PC-9 (cell line): ENCODE data around the gene RALGPS1. TPM values are rescaled to one million over a fixed set of nuclear protein-coding genes. Genes with fewer than 3 reads are reported as not detected.

Experiments used
- BruUV-seq: library from RNA; stranded (reverse); fragments of 400-500 nt; replicated peaks from 2 replicates; lab custom pipeline; 2021; lab: Mats Ljungman, UMichigan
- CTCF ChIA-PET: fragments of 300-600 bp; sonication (Branson Sonifier 250); formaldehyde crosslinking; loops from one replicate; lab custom pipeline; 2022; ENCODE audit warnings: antibody characterized with exemption; lab: Charles Lee
- POLR2A ChIA-PET: fragments of 300-600 bp; sonication (Branson Sonifier 250); formaldehyde crosslinking; loops from one replicate; lab custom pipeline; 2022; ENCODE audit warnings: antibody characterized with exemption; ENCODE audit not compliant: unreplicated experiment; lab: Charles Lee
- DNase-seq, 2 experiments: peaks; one replicate each; pipeline versions ENCODE4 v3.0.0 to v3.0.0-alpha.2; 2015 to 2022; ENCODE audit warnings: mixed read lengths in 1 of 2
- H2AFZ ChIP-seq: fragments of 200-600 bp; sonication (generic); 2 replicates; pipeline ENCODE4 v1.8.1; 2017; ENCODE audit warnings: antibody characterized with exemption
- H3F3A ChIP-seq: fragments of 200-600 bp; sonication (generic); 2 replicates; pipeline ENCODE4 v1.8.1; 2017; ENCODE audit warnings: antibody characterized with exemption, mild to moderate bottlenecking, low read depth; ENCODE audit not compliant: insufficient read depth
- H3K27ac ChIP-seq: fragments of 200-600 bp; sonication (generic); 2 replicates; pipeline ENCODE4 v1.6.1; 2016; ENCODE audit warnings: mixed run types
- H3K27me3 ChIP-seq: fragments of 200-600 bp; sonication (generic); 2 replicates; pipeline ENCODE4 v1.6.1; 2016; ENCODE audit warnings: low read depth, mixed run types; ENCODE audit not compliant: insufficient read depth
- H3K36me3 ChIP-seq: fragments of 200-600 bp; sonication (generic); 2 replicates; pipeline ENCODE4 v1.6.1; 2016; ENCODE audit warnings: low read depth, mixed run types
- H3K4me1 ChIP-seq: fragments of 200-600 bp; sonication (generic); replicated peaks from 2 replicates; pipeline ENCODE4 v1.6.1; 2016; ENCODE audit warnings: mixed run types; ENCODE audit not compliant: insufficient read depth
- H3K4me2 ChIP-seq: fragments of 200-600 bp; sonication (generic); 2 replicates; pipeline ENCODE4 v1.6.1; 2017; ENCODE audit warnings: mixed run types
- H3K4me3 ChIP-seq: fragments of 200-600 bp; sonication (generic); 2 replicates; pipeline ENCODE4 v1.6.1; 2016; ENCODE audit warnings: mixed run types
- H3K79me2 ChIP-seq: fragments of 200-600 bp; sonication (generic); 2 replicates; pipeline ENCODE4 v1.6.1; 2017; ENCODE audit warnings: low read depth, mixed run types
- H3K9me2 ChIP-seq: fragments of 200-600 bp; sonication (generic); 2 replicates; pipeline ENCODE4 v1.8.1; 2017; ENCODE audit warnings: mild to moderate bottlenecking; ENCODE audit not compliant: insufficient read depth
- H3K9me3 ChIP-seq: fragments of 200-600 bp; sonication (generic); 2 replicates; pipeline ENCODE4 v1.8.1; 2016; ENCODE audit warnings: low read depth; ENCODE audit not compliant: insufficient read depth
- H4K20me1 ChIP-seq: fragments of 200-600 bp; sonication (generic); 2 replicates; pipeline ENCODE4 v1.8.1; 2017; ENCODE audit not compliant: insufficient read depth
- CTCF ChIP-seq: fragments of 200-600 bp; sonication (generic); conservative IDR thresholded peaks from 2 replicates; pipeline ENCODE4 v1.6.1; 2017; ENCODE audit warnings: mixed run types, antibody characterized with exemption, mild to moderate bottlenecking, moderate library complexity
- EZH2 ChIP-seq: fragments of 200-600 bp; sonication (generic); IDR thresholded peaks from 2 replicates; pipeline ENCODE4 v1.8.0; 2017; ENCODE audit warnings: antibody characterized with exemption, low read depth
- intact Hi-C: fragments of 100-400 bp; cut with micrococcal nuclease; formaldehyde crosslinking; loops from one replicate; pipeline ENCODE4 v1.10.0; 2022; ENCODE audit not compliant: unreplicated experiment
- total RNA-seq: library from RNA; stranded (reverse); gene quantifications from 2 replicates; pipeline ENCODE4 v1.2.3, GENCODE V29; 2021

The RALGPS1 gene
- total RNA-seq, 1 experiment from 2014 or later, result 23.3 TPM

DNA sequence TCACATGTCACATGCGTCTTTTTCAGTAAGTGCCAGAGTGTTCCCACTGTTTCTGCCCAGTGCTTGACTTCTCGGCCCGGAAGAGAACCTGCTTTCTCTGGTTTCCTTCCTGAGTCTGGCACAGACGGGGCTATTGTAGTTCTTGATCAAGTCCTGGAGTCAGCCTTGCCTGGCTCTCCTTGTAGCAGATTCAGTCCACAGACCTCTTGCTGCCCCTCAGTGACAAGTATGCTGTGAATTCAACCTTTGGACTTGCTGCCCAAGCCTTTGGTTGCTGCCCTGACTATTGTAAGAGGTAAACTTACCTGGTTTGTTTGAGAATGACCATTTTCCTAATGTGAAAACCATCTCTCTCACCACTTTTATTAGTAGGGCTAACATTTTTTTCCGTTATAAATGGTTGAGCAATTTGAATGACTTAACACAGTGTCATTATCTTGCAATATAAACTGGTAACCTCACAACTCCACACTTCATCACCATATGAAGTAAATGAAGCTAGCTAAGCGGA lies 29.4 kb upstream of the RALGPS1 start:
- Histone ChIP-seq H4K20me1 (no peaks in the 10 kb centered on the region; the same call in 1 of the 2 replicates), H3K9me3 (no peaks in the 10 kb centered on the region), H3K79me2 (no peaks in the 10 kb centered on the region), H3K27ac (no peak overlapping the region), H3K27me3 (no peaks in the 10 kb centered on the region), H3K4me3 (no peak overlapping the region), H3F3A (no peaks in the 10 kb centered on the region), H3K36me3 (no peaks in the 10 kb centered on the region), H3K4me2 (no peak overlapping the region), H2AFZ (no peak overlapping the region), H3K4me1 (no peaks in the 10 kb centered on the region), H3K9me2 (no peaks in the 10 kb centered on the region)
- no peak for TF ChIP-seq EZH2
- TF ChIP-seq CTCF, result no peak
- BruUV-seq, result no TSS peak
- no peak for DNase-seq
- POLR2A ChIA-PET, result no interaction called here
- CTCF ChIA-PET, result no interaction called here
- intact Hi-C loops, result no loop called here

- Histone ChIP-seq H3K9me2 (no peaks in the 10 kb centered on the region), H3K27ac (no peak overlapping the region), H3K4me1 (no peaks in the 10 kb centered on the region), H3K79me2 (no peaks in the 10 kb centered on the region), H3K27me3 (no peaks in the 10 kb centered on the region), H3K4me2 (no peak overlapping the region), H3K4me3 (no peak overlapping the region), H2AFZ (no peak overlapping the region), H3F3A (no peaks in the 10 kb centered on the region), H3K36me3 (no peaks in the 10 kb centered on the region), H3K9me3 (no peaks in the 10 kb centered on the region), H4K20me1 (no peaks in the 10 kb centered on the region; the same call in 1 of the 2 replicates)
- ChIA-PET POLR2A (no interaction called here), CTCF (no interaction called here)
- DNase-seq, result no peak
- TF ChIP-seq CTCF (no peak), EZH2 (no peak)
- intact Hi-C loops, result no loop called here
- no TSS peak for BruUV-seq
These were observed 28.4 kb upstream of the RALGPS1 start for GRCh38 chr9:126886034-126886822.

- intact Hi-C loops, result no loop called here
- peaks cover 6% of the 10 kb centered on the region for H3K4me1 ChIP-seq
- H3K79me2 ChIP-seq, result no peaks in the 10 kb centered on the region
- no peak overlapping the region for H3K27ac ChIP-seq
- DNase-seq, result no peak
- H3F3A ChIP-seq, result no peaks in the 10 kb centered on the region
- H3K4me3 ChIP-seq, result no peak overlapping the region
- BruUV-seq, result no TSS peak
- ChIA-PET CTCF (no interaction called here), POLR2A (no interaction called here)
- H2AFZ ChIP-seq, result no peak overlapping the region
- no peaks in the 10 kb centered on the region for H3K27me3 ChIP-seq
- no peaks in the 10 kb centered on the region; the same call in 1 of the 2 replicates for H4K20me1 ChIP-seq
- TF ChIP-seq CTCF (no peak), EZH2 (no peak)
- H3K36me3 ChIP-seq, result no peaks in the 10 kb centered on the region
- H3K9me3 ChIP-seq, result no peaks in the 10 kb centered on the region
- H3K9me2 ChIP-seq, result no peaks in the 10 kb centered on the region
- H3K4me2 ChIP-seq, result no peak overlapping the region
These were observed 27.7 kb upstream of the RALGPS1 start for GRCh38 chr9:126886897-126887296.
